GM18867 (cell line): ENCODE data around the gene GLYATL1.
A peak's percentile ranks its signal among the peaks of the same experiment; 100 is the strongest.
"Not testable (repeated sequence)": the region's sequence is repeated elsewhere in the genome, so short reads cannot be mapped to it uniquely, and the experiment has no call there.

Source experiments
- ATAC-seq: cut with Tn5 transposase; IDR thresholded peaks from one replicate; pipeline ENCODE4 v1.9.1; 2021; ENCODE audit warnings: mild to moderate bottlenecking, moderate library complexity; ENCODE audit not compliant: unreplicated experiment

The GLYATL1 gene

GRCh38 chr11:58992489-58992888 lies 53.2 kb downstream of the GLYATL1 start:
- no peak for ATAC-seq

DNA sequence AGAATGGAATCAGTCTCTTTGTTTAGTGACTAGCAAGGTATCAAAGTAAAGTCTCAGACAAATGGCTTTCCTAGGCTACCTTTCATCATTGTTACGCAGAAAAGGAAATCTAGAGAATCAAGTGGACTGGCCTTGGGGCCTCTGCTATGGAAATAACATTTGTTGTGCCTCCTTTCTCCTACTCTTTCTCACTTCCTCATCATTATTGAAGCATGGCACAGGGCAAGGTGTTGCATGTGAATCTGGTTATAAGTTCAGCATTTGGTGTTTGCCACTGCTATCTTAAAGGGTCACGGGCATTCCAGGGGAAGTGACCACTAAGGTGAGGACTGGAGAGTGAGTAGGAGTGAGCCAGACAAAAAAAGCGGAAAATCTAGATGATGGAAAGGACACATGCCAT lies 54.9 kb downstream of the GLYATL1 start:
- no peak for ATAC-seq

GRCh38 chr11:58998480-58999290 lies 59.4 kb downstream of the GLYATL1 start:
- no peak for ATAC-seq

- ATAC-seq = peak; percentile 79
Observed at GRCh38 chr11:58999291-58999680, 60.0 kb downstream of the GLYATL1 start.

DNA sequence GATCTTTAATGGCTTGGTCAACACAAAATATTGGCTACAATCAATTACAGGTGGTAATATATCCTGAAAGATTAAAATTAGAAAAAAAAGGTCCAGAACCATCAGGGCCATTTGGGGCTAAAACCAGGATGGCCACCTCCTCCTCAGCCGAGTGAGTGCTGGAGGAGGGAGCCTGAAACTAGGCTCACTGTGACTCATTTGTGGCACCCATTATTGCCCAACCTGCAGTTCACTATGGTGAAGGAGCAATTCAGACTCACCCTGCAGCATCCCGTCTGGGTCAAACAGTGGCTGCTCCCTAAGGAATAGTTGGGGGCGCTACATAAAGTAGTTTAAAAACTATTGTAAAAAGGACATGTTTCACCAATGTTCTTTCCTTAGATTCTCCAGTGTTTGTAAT lies 60.7 kb downstream of the GLYATL1 start:
- ATAC-seq = no peak

- not testable (repeated sequence) for ATAC-seq
Observed at GRCh38 chr11:59002006-59002405, 62.7 kb downstream of the GLYATL1 start.
